ENCODE results near the gene DOCK6.

GRCh38 chr19:11236324-11237301, 25.7 kb downstream of the DOCK6 start:
- TF ChIP-seq POLR2A (IDR thresholded peaks at IDR 0.05) (no peak), CTCF (IDR thresholded peaks at IDR 0.05) (no peak)
